GM12801 (cell line): ENCODE measurements around the gene RGL4.

Experiments used
- TF ChIP-seq, protein P1 (sequence below): IDR thresholded peaks from one replicate; pipeline ENCODE4 v1.5.1; 2011; ENCODE audit warnings: control low read depth; ENCODE audit not compliant: insufficient read length; ENCODE audit errors: extremely low read depth

RGL4 gene

GRCh38 chr22:23690713-23691112 lies at the start of gene RGL4:
Gene RGL4 (plus strand): TSS chr22:23691013. CDS start chr22:23692031, 1,018 bp downstream.
- TF ChIP-seq, protein P1, sequence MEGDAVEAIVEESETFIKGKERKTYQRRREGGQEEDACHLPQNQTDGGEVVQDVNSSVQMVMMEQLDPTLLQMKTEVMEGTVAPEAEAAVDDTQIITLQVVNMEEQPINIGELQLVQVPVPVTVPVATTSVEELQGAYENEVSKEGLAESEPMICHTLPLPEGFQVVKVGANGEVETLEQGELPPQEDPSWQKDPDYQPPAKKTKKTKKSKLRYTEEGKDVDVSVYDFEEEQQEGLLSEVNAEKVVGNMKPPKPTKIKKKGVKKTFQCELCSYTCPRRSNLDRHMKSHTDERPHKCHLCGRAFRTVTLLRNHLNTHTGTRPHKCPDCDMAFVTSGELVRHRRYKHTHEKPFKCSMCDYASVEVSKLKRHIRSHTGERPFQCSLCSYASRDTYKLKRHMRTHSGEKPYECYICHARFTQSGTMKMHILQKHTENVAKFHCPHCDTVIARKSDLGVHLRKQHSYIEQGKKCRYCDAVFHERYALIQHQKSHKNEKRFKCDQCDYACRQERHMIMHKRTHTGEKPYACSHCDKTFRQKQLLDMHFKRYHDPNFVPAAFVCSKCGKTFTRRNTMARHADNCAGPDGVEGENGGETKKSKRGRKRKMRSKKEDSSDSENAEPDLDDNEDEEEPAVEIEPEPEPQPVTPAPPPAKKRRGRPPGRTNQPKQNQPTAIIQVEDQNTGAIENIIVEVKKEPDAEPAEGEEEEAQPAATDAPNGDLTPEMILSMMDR = no peak

DNA sequence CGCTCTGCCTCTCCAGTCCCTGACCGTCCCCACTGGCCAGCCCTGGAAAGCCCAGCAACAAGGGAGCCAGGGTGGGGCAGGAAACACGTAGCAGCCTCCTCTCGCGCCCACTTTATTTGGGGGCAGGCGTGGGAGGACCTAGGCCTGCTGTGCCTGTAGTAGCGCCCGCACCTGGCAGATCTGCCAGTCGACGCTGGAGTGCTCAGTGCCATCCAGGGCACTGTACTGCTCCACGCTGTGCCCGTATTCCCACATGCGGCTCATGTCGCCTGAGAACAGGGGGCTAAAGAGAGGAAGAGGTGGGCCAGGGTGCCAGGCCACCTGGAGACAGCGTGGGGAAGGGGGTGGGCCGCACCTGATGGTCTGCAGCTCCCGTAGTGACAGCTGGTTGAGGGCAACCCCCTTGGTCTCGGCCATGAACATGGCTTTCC lies 41.7 kb upstream of the RGL4 start:
- TF ChIP-seq, protein P1 = no peak

DNA sequence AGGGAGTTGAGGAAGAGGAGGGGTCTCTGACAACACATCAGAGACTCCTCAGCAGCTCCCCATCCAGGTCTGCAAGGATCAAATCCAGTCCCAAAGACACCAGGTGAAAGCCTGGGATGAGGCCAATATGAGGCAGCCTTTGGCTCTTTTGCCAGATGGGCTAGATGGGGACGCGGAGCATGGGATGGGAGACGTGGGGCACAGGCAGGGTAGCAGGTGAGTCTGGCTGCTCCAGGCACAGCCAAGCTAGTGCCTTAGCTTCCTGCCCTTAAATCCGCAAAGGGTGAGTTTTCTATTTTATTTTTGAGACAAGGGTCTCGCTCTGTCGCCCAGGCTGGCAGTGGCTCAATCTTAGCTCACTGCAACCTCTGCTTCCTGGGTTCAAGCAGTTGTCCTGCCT lies 39.1 kb upstream of the RGL4 start:
- TF ChIP-seq, protein P1 = no peak

DNA sequence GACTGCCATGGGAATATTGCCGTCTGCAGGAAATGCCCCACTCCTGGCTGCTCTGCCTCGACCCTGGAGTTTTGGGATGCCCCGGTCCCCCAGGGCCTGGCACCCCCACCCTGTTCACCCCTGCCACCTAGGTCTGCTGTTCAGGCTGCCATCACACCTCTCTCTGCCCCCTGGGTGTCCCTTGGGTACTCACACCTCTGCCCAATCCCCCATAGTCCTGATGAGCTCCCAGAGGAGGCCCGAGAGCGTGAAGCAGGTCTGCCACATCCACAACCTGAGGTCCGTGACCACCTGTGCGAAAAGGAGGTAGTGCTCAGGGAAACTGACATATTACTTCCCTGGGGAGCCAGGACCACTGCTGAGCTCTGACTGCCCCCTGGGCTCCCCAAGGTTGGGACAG lies 38.5 kb upstream of the RGL4 start:
- TF ChIP-seq, protein P1 = no peak

GRCh38 chr22:23652711-23653110 lies 38.1 kb upstream of the RGL4 start:
- TF ChIP-seq, protein P1 = no peak

GRCh38 chr22:23655891-23656475 lies 34.8 kb upstream of the RGL4 start:
- TF ChIP-seq, protein P1 = no peak

- TF ChIP-seq, protein P1 = no peak
These were observed 33.1 kb upstream of the RGL4 start for GRCh38 chr22:23657727-23658126.
